SIG-M5 treated with dmso at 0.1 percent for 504 hours (cell line): Measurements from ENCODE around the gene SPATC1L.
"Not testable (repeated sequence)": the region's sequence is repeated elsewhere in the genome, so short reads cannot be mapped to it uniquely, and the experiment has no call there.

Source experiments
- DNase-seq: peaks from one replicate; lab custom pipeline; 2025; ENCODE audit not compliant: unreplicated experiment; lab: John Stamatoyannopoulos, UW

Gene SPATC1L

GRCh38 chr21:46184625-46185555, 631 bp upstream of the SPATC1L start:
- DNase-seq: peak; percentile 90

GRCh38 chr21:46183337-46183909, 836 bp downstream of the SPATC1L start:
- not testable (repeated sequence) for DNase-seq

- DNase-seq: no peak
Observed at GRCh38 chr21:46182548-46183336, 1.5 kb downstream of the SPATC1L start.

DNA sequence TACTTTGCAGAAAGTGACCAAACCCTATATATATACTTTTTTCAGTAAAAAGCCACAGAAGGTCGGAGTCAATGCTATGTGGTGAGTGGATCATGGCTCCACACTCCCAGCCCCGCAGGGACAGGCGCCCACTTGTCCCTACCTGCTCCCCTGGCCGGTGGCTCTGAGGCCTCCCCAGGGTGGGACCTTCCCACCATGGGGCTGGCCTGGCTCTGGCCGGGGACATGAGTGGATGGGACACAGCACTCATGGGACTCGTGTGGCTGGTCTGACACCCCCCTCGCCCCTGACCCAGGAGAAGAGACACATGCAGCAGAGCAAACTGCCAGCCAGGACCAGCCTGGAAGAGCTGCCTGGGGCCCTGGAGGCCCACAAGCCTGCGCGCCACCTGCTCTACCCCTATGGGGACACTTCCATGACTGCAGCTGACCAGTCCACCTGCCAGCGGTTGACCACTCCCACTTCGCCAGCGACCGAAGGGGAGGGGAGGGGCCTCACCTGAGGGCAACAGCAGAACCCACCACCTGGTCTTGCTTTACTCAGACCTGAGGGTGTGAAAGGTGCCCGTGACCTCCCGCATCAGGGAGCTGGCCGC, 2.2 kb downstream of the SPATC1L start:
- DNase-seq: no peak

DNA sequence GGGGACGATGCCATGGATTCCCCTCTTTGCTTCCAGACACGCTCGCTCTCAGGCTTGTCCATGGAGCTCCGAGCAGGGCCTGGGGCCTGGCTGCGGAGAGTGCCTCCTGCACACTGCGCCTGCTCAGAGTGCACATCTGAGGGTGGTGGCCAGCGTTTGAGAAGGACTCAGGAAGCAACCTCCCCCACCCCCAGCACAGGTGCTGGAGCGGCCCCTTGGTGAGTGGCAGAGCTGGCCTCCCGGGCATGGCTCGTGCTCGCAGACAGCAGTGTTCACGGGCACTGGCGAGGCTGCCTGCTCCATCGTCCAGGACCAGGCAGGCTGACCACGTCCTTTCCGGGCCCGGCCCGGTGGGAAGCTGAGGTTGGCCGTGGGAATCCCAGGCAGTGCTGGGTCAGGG, 2.8 kb downstream of the SPATC1L start:
- no peak for DNase-seq

- no peak for DNase-seq
Observed at GRCh38 chr21:46180778-46181391, 3.4 kb downstream of the SPATC1L start.

GRCh38 chr21:46180079-46180722, 4.1 kb downstream of the SPATC1L start:
- DNase-seq: no peak

DNA sequence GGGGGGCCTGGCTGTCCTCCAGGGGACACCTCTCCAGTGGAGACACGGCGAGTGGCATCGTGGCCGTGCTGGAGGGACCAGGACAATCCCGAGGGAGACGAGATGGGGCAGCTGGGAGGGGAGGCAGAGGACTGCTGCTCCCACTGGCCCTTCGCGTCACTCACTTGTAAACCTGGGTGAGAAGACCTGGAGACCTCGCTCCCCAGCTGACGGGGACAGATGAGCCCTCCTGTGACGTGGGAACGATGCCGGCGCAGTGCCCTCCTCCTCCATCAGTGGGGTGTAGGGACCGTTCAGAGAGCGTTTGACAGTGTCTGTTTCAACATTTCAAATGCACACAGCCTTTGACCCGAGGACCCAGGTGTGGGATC, 4.6 kb downstream of the SPATC1L start:
- no peak for DNase-seq

DNA sequence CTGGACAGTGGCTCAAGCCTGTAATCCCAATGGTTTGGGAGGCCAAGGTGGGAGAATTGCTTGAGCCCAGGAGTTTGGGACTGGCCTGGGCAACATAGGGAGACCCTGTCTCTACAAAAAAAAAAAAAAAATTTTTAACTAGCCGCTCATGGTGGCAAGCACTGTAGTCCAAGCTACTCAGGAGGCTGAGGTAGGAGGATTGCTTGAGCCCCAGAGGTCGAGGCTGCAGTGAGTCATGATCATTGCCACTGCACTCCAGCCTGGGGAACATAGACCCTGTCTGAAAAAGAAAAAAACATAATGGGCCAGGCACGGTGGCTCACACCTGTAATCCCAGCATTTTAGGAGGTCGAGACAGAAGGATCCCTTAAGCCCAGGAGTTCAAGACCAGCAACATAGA, 5.3 kb downstream of the SPATC1L start:
- no peak for DNase-seq

DNA sequence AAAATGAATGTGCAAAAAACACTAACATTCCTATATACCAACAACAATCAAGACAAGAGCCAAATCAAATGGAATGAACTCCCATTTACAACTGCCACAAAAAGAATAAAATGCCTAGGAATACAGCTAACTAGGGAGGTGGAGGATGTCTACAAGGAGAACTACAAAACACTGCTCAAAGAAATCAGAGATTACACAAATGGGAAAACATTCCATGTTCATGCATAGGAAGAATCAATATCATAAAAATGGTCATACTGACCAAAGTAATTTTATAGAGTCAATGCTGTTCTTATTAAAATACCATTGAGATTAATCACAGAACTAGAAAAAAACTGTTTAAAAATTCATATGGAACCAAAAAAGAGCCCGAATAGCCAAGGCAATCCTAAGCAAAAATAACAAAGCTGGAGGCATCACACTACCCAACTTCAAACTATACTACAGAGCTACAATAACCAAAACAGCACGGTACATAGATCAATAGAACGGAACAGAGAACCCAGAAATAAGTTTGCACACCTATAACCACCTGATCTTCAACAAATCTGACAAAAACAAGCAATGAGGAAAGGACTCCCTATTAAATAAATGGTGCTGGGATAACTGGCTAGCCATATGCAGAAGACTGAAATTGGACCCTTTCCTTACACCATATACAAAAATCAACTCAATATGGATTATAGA, 7.7 kb downstream of the SPATC1L start:
- DNase-seq: not testable (repeated sequence)

GRCh38 chr21:46173573-46173972, 10.7 kb downstream of the SPATC1L start:
- no peak for DNase-seq

- DNase-seq: no peak
Observed at GRCh38 chr21:46172863-46173528, 11.3 kb downstream of the SPATC1L start.

DNA sequence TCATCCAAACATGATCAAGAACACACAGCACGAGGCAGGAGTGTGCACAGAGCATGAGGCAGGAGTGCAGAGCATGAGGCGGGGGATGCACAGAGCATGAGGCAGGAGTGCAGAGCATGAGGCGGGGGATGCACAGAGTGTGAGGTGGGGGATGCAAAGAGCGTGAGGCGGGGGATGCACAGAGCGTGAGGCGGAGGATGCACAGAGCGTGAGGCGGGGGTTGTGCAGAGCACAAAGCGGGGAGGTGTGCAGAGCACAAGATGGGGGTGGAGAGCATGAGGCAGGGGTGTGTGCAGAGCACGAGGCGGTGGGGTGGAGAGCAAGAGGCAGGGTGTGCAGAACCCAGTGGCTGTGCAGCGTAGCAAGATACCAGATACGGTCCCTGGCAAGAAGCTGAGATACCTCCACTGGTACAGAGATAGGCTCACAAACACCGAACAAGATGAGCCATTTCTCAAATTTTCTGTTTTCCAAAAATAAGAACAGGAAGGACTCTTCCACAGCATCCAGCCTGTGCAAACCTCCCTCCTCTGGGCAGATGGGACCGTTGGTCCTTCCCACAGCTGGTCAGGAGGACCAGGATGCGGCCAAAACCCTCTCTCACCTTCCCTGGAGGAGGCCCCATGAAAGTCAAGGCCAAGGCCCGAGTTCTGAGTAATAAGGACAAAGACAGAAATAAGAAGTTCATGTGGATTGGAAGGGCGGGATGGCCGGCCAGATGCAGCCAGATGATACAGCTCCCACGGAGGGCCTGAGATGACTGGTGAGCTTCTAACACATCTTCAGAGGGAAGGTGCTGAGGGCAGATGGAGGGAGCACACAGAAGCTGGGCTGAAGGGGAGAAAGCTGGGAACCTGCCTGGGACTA, 12.0 kb downstream of the SPATC1L start:
- no peak for DNase-seq

DNA sequence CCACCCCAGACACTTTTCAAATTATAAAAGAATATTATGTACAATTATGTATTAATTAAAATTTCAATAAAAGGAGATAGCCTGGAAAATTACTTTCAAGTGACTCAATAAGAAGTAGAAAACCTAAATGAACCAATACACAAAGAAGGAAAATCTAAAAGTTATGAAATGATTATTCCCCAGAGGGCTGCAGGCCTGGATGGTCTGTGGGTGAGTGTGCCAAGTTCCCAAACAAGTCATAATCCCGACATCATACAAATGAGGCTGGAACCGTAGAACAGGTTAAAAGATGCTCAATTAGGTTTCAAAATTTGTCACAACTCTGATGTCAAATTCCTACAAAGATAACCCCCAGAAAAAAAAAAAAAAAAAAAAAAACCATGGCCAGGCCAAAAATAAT, 12.7 kb downstream of the SPATC1L start:
- DNase-seq: no peak

DNA sequence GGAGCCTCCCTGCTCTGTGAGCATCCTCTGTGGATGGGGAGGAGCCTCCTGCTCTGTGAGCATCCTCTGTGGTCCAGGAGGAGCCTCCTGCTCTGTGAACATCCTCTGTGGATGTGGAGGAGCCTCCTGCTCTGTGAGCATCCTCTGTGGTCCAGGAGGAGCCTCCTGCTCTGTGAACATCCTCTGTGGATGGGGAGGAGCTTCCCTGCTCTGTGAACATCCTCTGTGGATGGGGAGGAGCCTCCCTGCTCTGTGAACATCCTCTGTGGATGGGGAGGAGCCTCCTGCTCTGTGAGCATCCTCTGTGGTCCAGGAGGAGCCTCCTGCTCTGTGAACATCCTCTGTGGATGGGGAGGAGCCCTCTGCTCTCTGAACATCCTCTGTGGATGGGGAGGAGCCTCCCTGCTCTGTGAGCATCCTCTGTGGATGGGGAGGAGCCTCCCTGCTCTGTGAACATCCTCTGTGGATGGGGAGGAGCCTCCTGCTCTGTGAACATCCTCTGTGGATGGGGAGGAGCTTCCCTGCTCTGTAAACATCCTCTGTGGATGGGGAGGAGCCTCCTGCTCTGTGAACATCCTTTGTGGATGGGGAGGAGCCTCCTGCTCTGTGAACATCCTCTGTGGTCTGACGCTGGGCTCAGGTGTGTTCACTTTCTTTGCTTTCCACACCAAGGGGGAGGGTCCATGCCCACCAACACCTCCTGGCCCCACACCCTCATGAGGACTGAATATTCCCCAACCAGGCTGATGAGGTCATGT, 13.6 kb downstream of the SPATC1L start:
- not testable (repeated sequence) for DNase-seq

DNA sequence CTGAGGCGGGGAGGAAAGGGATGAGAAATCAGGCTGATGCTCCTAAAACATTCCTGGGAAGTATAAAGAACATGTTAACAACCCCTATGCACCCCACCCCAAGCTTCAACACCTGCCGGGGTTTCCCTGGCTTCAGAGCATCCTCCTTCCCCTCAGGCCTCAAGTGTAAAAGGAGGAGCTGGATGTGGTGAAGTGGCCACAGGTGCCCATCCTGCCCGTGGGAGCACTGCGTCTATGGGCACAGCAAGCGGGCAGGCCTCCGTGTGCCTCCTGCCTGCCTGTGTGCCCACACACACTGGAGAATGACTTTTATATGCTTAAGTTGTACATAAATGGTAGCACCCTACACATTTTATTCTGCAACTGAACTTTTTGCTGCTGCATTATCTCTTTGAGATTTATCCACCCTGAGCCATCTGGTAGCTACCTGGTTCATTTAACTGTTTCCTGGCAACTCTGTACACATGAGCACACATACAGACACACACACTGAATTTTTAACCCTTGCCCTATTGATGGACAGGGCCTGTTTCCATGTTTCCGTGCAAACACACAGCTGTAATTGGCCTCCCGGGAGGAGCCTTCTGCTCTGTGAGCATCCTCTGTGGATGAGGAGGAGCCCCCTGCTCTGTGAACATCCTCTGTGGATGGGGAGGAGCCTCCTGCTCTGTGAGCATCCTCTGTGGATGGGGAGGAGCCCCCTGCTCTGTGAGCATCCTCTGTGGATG, 15.4 kb downstream of the SPATC1L start:
- DNase-seq: no peak

DNA sequence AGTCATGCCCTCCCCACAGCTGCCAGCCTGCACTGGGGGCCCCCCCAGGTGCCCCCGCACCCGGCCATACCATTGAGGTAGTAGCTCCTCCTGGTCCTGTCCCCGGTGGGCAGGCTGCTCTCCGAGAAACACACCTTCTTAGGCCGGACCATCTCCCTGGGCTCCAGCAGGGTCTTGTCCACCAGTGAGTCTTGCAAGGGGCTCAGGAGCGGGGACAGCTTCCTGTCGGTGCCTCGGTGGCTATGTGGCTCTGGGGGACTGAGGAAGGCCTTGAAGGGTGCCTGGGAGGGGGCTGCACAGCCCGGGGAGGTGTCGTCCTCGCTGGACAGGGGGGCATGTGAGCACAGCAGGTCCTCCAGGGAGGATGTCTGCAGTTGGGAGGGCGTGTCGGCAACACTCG, 16.0 kb downstream of the SPATC1L start:
- no peak for DNase-seq
